ENCODE data around the gene PDE3A.

The PDE3A gene

GRCh38 chr12:20643822-20644221, 275.5 kb downstream of the PDE3A start:
- H3K9me3 ChIP-seq (ENCODE audit: control insufficient read depth, insufficient read depth, low read length), result no peaks in the 10 kb centered on the region
- H3K4me1 ChIP-seq (ENCODE audit: control insufficient read depth, insufficient read depth, low read length), result no peaks in the 10 kb centered on the region
- no peaks in the 10 kb centered on the region for H3K27me3 ChIP-seq (ENCODE audit: control insufficient read depth, insufficient read depth, low read length)
- H3K4me3 ChIP-seq (ENCODE audit: low read length), result no peak overlapping the region
- no peak for DNase-seq (ENCODE audit: low read depth, low spot score)
- no peak overlapping the region for H3K27ac ChIP-seq (ENCODE audit: low read length)
- H3K36me3 ChIP-seq (ENCODE audit: control insufficient read depth, insufficient read depth, low read length), result no peaks in the 10 kb centered on the region
- no CpG with 5 or more reads among the region's 2 CpGs for WGBS (ENCODE audit: insufficient coverage, insufficient read length)

- no peak for DNase-seq (ENCODE audit: low read depth, low spot score)
- Histone ChIP-seq H3K27ac (ENCODE audit: low read length) (no peak overlapping the region), H3K4me3 (ENCODE audit: low read length) (no peak overlapping the region), H3K4me1 (ENCODE audit: control insufficient read depth, insufficient read depth, low read length) (no peaks in the 10 kb centered on the region), H3K9me3 (ENCODE audit: control insufficient read depth, insufficient read depth, low read length) (no peaks in the 10 kb centered on the region), H3K36me3 (ENCODE audit: control insufficient read depth, insufficient read depth, low read length) (no peaks in the 10 kb centered on the region), H3K27me3 (ENCODE audit: control insufficient read depth, insufficient read depth, low read length) (no peaks in the 10 kb centered on the region)
- 100% methylated on average over 1 of the region's 3 CpGs for WGBS (ENCODE audit: insufficient coverage, insufficient read length)
Measured at GRCh38 chr12:20646239-20646827, 278.0 kb downstream of the PDE3A start.

- no CpG with 5 or more reads among the region's 2 CpGs for WGBS (ENCODE audit: insufficient coverage, insufficient read length)
- H3K27ac ChIP-seq (ENCODE audit: low read length), result no peak overlapping the region
- no peaks in the 10 kb centered on the region for H3K36me3 ChIP-seq (ENCODE audit: control insufficient read depth, insufficient read depth, low read length)
- H3K27me3 ChIP-seq (ENCODE audit: control insufficient read depth, insufficient read depth, low read length), result no peaks in the 10 kb centered on the region; the same call in 1 of the 2 replicates
- H3K4me3 ChIP-seq (ENCODE audit: low read length), result no peak overlapping the region
- no peak for DNase-seq (ENCODE audit: low read depth, low spot score)
- H3K9me3 ChIP-seq (ENCODE audit: control insufficient read depth, insufficient read depth, low read length), result no peaks in the 10 kb centered on the region
- no peaks in the 10 kb centered on the region for H3K4me1 ChIP-seq (ENCODE audit: control insufficient read depth, insufficient read depth, low read length)
Measured at GRCh38 chr12:20653871-20654270, 285.5 kb downstream of the PDE3A start.

GRCh38 chr12:20656600-20656999, 288.3 kb downstream of the PDE3A start:
- H3K4me1 ChIP-seq (ENCODE audit: control insufficient read depth, insufficient read depth, low read length), result no peaks in the 10 kb centered on the region
- 0 out of 2 replicates have a peak, but pooled peaks cover 2% of the 10 kb centered on the region for H3K9me3 ChIP-seq (ENCODE audit: control insufficient read depth, insufficient read depth, low read length)
- H3K36me3 ChIP-seq (ENCODE audit: control insufficient read depth, insufficient read depth, low read length), result no peaks in the 10 kb centered on the region
- no CpG with 5 or more reads among the region's 1 CpG for WGBS (ENCODE audit: insufficient coverage, insufficient read length)
- H3K27ac ChIP-seq (ENCODE audit: low read length), result no peak overlapping the region
- no peak for DNase-seq (ENCODE audit: low read depth, low spot score)
- no peaks in the 10 kb centered on the region; the same call in 1 of the 2 replicates for H3K27me3 ChIP-seq (ENCODE audit: control insufficient read depth, insufficient read depth, low read length)
- H3K4me3 ChIP-seq (ENCODE audit: low read length), result no peak overlapping the region

GRCh38 chr12:20657496-20657895, 289.2 kb downstream of the PDE3A start:
- H3K36me3 ChIP-seq (ENCODE audit: control insufficient read depth, insufficient read depth, low read length), result no peaks in the 10 kb centered on the region
- H3K27ac ChIP-seq (ENCODE audit: low read length), result no peak overlapping the region
- H3K9me3 ChIP-seq (ENCODE audit: control insufficient read depth, insufficient read depth, low read length), result peaks cover 2% of the 10 kb centered on the region; the same call in 1 of the 2 replicates
- no peak overlapping the region for H3K4me3 ChIP-seq (ENCODE audit: low read length)
- H3K27me3 ChIP-seq (ENCODE audit: control insufficient read depth, insufficient read depth, low read length), result no peaks in the 10 kb centered on the region; the same call in 1 of the 2 replicates
- WGBS (ENCODE audit: insufficient coverage, insufficient read length), result no CpG with 5 or more reads among the region's 2 CpGs
- DNase-seq (ENCODE audit: low read depth, low spot score), result no peak
- no peaks in the 10 kb centered on the region for H3K4me1 ChIP-seq (ENCODE audit: control insufficient read depth, insufficient read depth, low read length)

GRCh38 chr12:20681334-20681733, 313.0 kb downstream of the PDE3A start:
- Histone ChIP-seq H3K4me3 (ENCODE audit: low read length) (no peak overlapping the region), H3K36me3 (ENCODE audit: control insufficient read depth, insufficient read depth, low read length) (no peaks in the 10 kb centered on the region), H3K27me3 (ENCODE audit: control insufficient read depth, insufficient read depth, low read length) (no peaks in the 10 kb centered on the region), H3K9me3 (ENCODE audit: control insufficient read depth, insufficient read depth, low read length) (no peaks in the 10 kb centered on the region), H3K27ac (ENCODE audit: low read length) (no peak overlapping the region), H3K4me1 (ENCODE audit: control insufficient read depth, insufficient read depth, low read length) (no peaks in the 10 kb centered on the region)
- no CpG with 5 or more reads among the region's 4 CpGs for WGBS (ENCODE audit: insufficient coverage, insufficient read length)
- DNase-seq (ENCODE audit: low read depth, low spot score), result no peak

GRCh38 chr12:20695232-20695631, 326.9 kb downstream of the PDE3A start, which contains the start of gene SLCO1C1:
TSS of gene SLCO1C1 (plus strand) at chr12:20695332. CDS start at chr12:20699577, 4,245 bp downstream.
- H3K4me1 ChIP-seq (ENCODE audit: control insufficient read depth, insufficient read depth, low read length), result no peaks in the 10 kb centered on the region
- no peaks in the 10 kb centered on the region for H3K36me3 ChIP-seq (ENCODE audit: control insufficient read depth, insufficient read depth, low read length)
- no peaks in the 10 kb centered on the region for H3K9me3 ChIP-seq (ENCODE audit: control insufficient read depth, insufficient read depth, low read length)
- H3K27ac ChIP-seq (ENCODE audit: low read length), result no peak within 1 kb of the TSS
- WGBS (ENCODE audit: insufficient coverage, insufficient read length), result no CpG with 5 or more reads among the region's 6 CpGs
- no peak for DNase-seq (ENCODE audit: low read depth, low spot score)
- no peaks in the 10 kb centered on the region for H3K27me3 ChIP-seq (ENCODE audit: control insufficient read depth, insufficient read depth, low read length)
- no peak within 1 kb of the TSS for H3K4me3 ChIP-seq (ENCODE audit: low read length)

- no peak for DNase-seq (ENCODE audit: low read depth, low spot score)
- Histone ChIP-seq H3K36me3 (ENCODE audit: control insufficient read depth, insufficient read depth, low read length) (no peaks in the 10 kb centered on the region), H3K27ac (ENCODE audit: low read length) (no peak overlapping the region), H3K4me1 (ENCODE audit: control insufficient read depth, insufficient read depth, low read length) (no peaks in the 10 kb centered on the region), H3K4me3 (ENCODE audit: low read length) (no peak overlapping the region), H3K9me3 (ENCODE audit: control insufficient read depth, insufficient read depth, low read length) (no peaks in the 10 kb centered on the region), H3K27me3 (ENCODE audit: control insufficient read depth, insufficient read depth, low read length) (no peaks in the 10 kb centered on the region)
- no CpG with 5 or more reads among the region's 7 CpGs for WGBS (ENCODE audit: insufficient coverage, insufficient read length)
Measured at GRCh38 chr12:20696181-20696905, 328.0 kb downstream of the PDE3A start.

GRCh38 chr12:20701106-20701505, 332.8 kb downstream of the PDE3A start:
- Histone ChIP-seq H3K27ac (ENCODE audit: low read length) (no peak overlapping the region), H3K27me3 (ENCODE audit: control insufficient read depth, insufficient read depth, low read length) (no peaks in the 10 kb centered on the region), H3K36me3 (ENCODE audit: control insufficient read depth, insufficient read depth, low read length) (no peaks in the 10 kb centered on the region), H3K4me1 (ENCODE audit: control insufficient read depth, insufficient read depth, low read length) (no peaks in the 10 kb centered on the region), H3K4me3 (ENCODE audit: low read length) (no peak overlapping the region), H3K9me3 (ENCODE audit: control insufficient read depth, insufficient read depth, low read length) (no peaks in the 10 kb centered on the region)
- DNase-seq (ENCODE audit: low read depth, low spot score), result no peak
- no CpG with 5 or more reads among the region's 1 CpG for WGBS (ENCODE audit: insufficient coverage, insufficient read length)

- DNase-seq (ENCODE audit: low read depth, low spot score), result no peak
- H3K9me3 ChIP-seq (ENCODE audit: control insufficient read depth, insufficient read depth, low read length), result no peaks in the 10 kb centered on the region
- WGBS (ENCODE audit: insufficient coverage, insufficient read length), result 100% methylated on average over 1 of the region's 6 CpGs
- H3K4me1 ChIP-seq (ENCODE audit: control insufficient read depth, insufficient read depth, low read length), result no peaks in the 10 kb centered on the region
- H3K27ac ChIP-seq (ENCODE audit: low read length), result no peak overlapping the region
- no peak overlapping the region for H3K4me3 ChIP-seq (ENCODE audit: low read length)
- no peaks in the 10 kb centered on the region for H3K27me3 ChIP-seq (ENCODE audit: control insufficient read depth, insufficient read depth, low read length)
- no peaks in the 10 kb centered on the region for H3K36me3 ChIP-seq (ENCODE audit: control insufficient read depth, insufficient read depth, low read length)
Measured at GRCh38 chr12:20704860-20705259, 336.5 kb downstream of the PDE3A start.
